Endothelial cell of umbilical vein (primary cell): Measurements from ENCODE around the gene BZW1. TPM values are rescaled to one million over a fixed set of nuclear protein-coding genes. Genes with fewer than 3 reads are reported as not detected.
"Not testable (repeated sequence)": the region's sequence is repeated elsewhere in the genome, so short reads cannot be mapped to it uniquely, and the experiment has no call there.

Experiments used
- BruUV-seq: library from RNA; stranded (reverse); fragments of 400-500 nt; replicated peaks from 2 replicates; lab custom pipeline; 2021; lab: Mats Ljungman, UMichigan
- CTCF ChIA-PET: fragments of 300-600, 350-600 bp; sonication (Branson Sonifier 250); formaldehyde crosslinking; loops from one replicate; lab custom pipeline; 2021; ENCODE audit warnings: antibody characterized with exemption, inconsistent platforms; lab: Charles Lee
- POLR2A ChIA-PET: fragments of 300-600, 350-600 bp; sonication (Branson Sonifier 250); formaldehyde crosslinking; loops from one replicate; lab custom pipeline; 2021; ENCODE audit warnings: antibody characterized with exemption, inconsistent platforms; lab: Charles Lee
- DNase-seq: peaks from one replicate; pipeline ENCODE4 v3.0.0-alpha.2; 2011; ENCODE audit warnings: low read depth, low spot score
- FAIRE-seq: peaks from 2 replicates; lab custom pipeline; 2011; peaks lifted over from hg19 to GRCh38; lab: Jason Lieb, UNC
- H2AFZ ChIP-seq: 2 replicates; pipeline ENCODE4 v1.6.0; 2012; ENCODE audit warnings: low read depth, low read length, control low read depth, inconsistent platforms
- H3K27ac ChIP-seq: 2 replicates; pipeline ENCODE4 v1.5.1; 2011; ENCODE audit warnings: low read depth, mild to moderate bottlenecking, control low read depth, low read length, moderate library complexity; ENCODE audit not compliant: insufficient read depth
- H3K27me3 ChIP-seq, 2 experiments: 2 replicates each; pipeline versions ENCODE4 v1.6.0 to v1.6.1; 2011; ENCODE audit warnings: low read length in 2 of 2, mixed read lengths in 1 of 2; ENCODE audit not compliant: control insufficient read depth in 2 of 2, insufficient read depth in 2 of 2
- H3K36me3 ChIP-seq, 2 experiments: 2 replicates in 1 of 2; 3 replicates in 1 of 2; pipeline ENCODE4 v1.5.1; 2011; ENCODE audit warnings: low read length in 2 of 2, mild to moderate bottlenecking in 1 of 2, moderate library complexity in 1 of 2; ENCODE audit not compliant: control insufficient read depth in 2 of 2, insufficient read depth in 2 of 2; ENCODE audit errors: extremely low read depth in 1 of 2
- H3K4me1 ChIP-seq: 3 replicates; pipeline ENCODE4 v1.5.1; 2011; ENCODE audit warnings: mild to moderate bottlenecking, low read length; ENCODE audit not compliant: control insufficient read depth, insufficient read depth; ENCODE audit errors: extremely low read depth
- H3K4me2 ChIP-seq: 2 replicates; pipeline ENCODE4 v1.6.1; 2011; ENCODE audit warnings: low read length, control low read depth, mixed read lengths; ENCODE audit not compliant: insufficient read depth
- H3K4me3 ChIP-seq, 3 experiments: fragments of 200-600 bp in 1 of 3; sonication (generic), shearing (Covaris generic) in 1 of 3; replicated peaks in 1 of 3; 2 replicates each; pipeline ENCODE4 v1.5.1; 2011 to 2016; ENCODE audit warnings: control low read depth in 3 of 3, low read length in 3 of 3, mild to moderate bottlenecking in 2 of 3, inconsistent platforms in 1 of 3, low read depth in 1 of 3, moderate library complexity in 1 of 3; ENCODE audit not compliant: insufficient read depth in 1 of 3
- H3K79me2 ChIP-seq: 2 replicates; pipeline ENCODE4 v1.6.0; 2012; ENCODE audit warnings: low read length, inconsistent platforms; ENCODE audit not compliant: control insufficient read depth, insufficient read depth
- H3K9ac ChIP-seq: replicated peaks from 2 replicates; pipeline ENCODE3; 2011; ENCODE audit warnings: low read length, control low read depth; ENCODE audit not compliant: insufficient read depth; ENCODE audit errors: extremely low read depth
- H3K9me1 ChIP-seq: replicated peaks from 3 replicates; pipeline ENCODE4 v1.6.0; 2011; ENCODE audit warnings: mild to moderate bottlenecking, low read length; ENCODE audit not compliant: control insufficient read depth, insufficient read depth; ENCODE audit errors: extremely low read depth
- H3K9me3 ChIP-seq: replicated peaks from 2 replicates; pipeline ENCODE4 v1.5.1; 2012; ENCODE audit warnings: low read length, inconsistent platforms; ENCODE audit not compliant: control insufficient read depth, insufficient read depth
- H4K20me1 ChIP-seq: replicated peaks from 2 replicates; pipeline ENCODE3; 2011; ENCODE audit warnings: mild to moderate bottlenecking, low read length; ENCODE audit not compliant: control insufficient read depth, insufficient read depth; ENCODE audit errors: extremely low read depth
- EZH2 ChIP-seq: IDR thresholded peaks from 2 replicates; pipeline ENCODE4 v1.6.1; 2012; ENCODE audit warnings: borderline replicate concordance, low read depth, mild to moderate bottlenecking, moderate library complexity, low read length, inconsistent platforms; ENCODE audit not compliant: severe bottlenecking
- FOS ChIP-seq: IDR thresholded peaks from 2 replicates; pipeline ENCODE4 v1.6.1; 2011; ENCODE audit warnings: mild to moderate bottlenecking, low read length, moderate library complexity, borderline replicate concordance; ENCODE audit not compliant: insufficient read depth
- GATA2 ChIP-seq: IDR thresholded peaks from 2 replicates; pipeline ENCODE4 v1.7.0; 2011; ENCODE audit warnings: low read depth, mild to moderate bottlenecking, moderate library complexity, mixed read lengths, low read length; ENCODE audit not compliant: insufficient read length, insufficient read depth
- JUN ChIP-seq: IDR thresholded peaks from 2 replicates; pipeline ENCODE4 v1.6.1; 2011; ENCODE audit warnings: borderline replicate concordance, low read depth; ENCODE audit not compliant: insufficient read length, insufficient read depth
- MYC ChIP-seq: IDR thresholded peaks from one replicate; pipeline ENCODE4 v1.6.1; 2011; ENCODE audit warnings: mild to moderate bottlenecking, low read depth, low read length
- POLR2A ChIP-seq: IDR thresholded peaks from 2 replicates; pipeline ENCODE4 v1.6.1; 2012; ENCODE audit warnings: low read depth, mild to moderate bottlenecking, control low read depth, low read length
- POLR2AphosphoS5 ChIP-seq: IDR thresholded peaks from 2 replicates; pipeline ENCODE4 v1.6.1; 2012; ENCODE audit warnings: low read depth, mild to moderate bottlenecking, control low read depth, low read length, moderate library complexity; ENCODE audit not compliant: insufficient read depth
- dilution Hi-C: fragments of 300-500 bp; cut with MboI; formaldehyde crosslinking; loops from one replicate; pipeline ENCODE4 v1.15.0; 2019; ENCODE audit warnings: low sequenced_read_pairs; ENCODE audit not compliant: extremely low pct_ligation_motif_present
- intact Hi-C: fragments of 100-400 bp; cut with micrococcal nuclease; formaldehyde crosslinking; loops from one replicate; pipeline ENCODE4 v1.10.0; 2022
- polyA plus RNA-seq, 4 experiments: library from polyadenylated mRNA; depleted of rRNA in 3 of 4; stranded (reverse) in 3 of 4; unstranded in 1 of 4; fragments of >200 nt; gene quantifications; 2 replicates each; pipeline versions ENCODE4 v1.2.1 to v1.2.3, GENCODE V29; 2011 to 2012; ENCODE audit warnings: missing spikeins in 1 of 4
- total RNA-seq: library from RNA; stranded (reverse); gene quantifications from 2 replicates; pipeline ENCODE4 v1.2.3, GENCODE V29; 2021
- TF ChIP-seq, protein P1 (sequence below), 2 donors: IDR thresholded peaks; 1 replicate in 1 of 2; 2 replicates in 1 of 2; pipeline ENCODE4 v1.5.1; 2011; ENCODE audit warnings: low read length in 2 of 2, mild to moderate bottlenecking in 2 of 2, moderate library complexity in 2 of 2, control low read depth in 1 of 2, inconsistent platforms in 1 of 2, low read depth in 1 of 2; ENCODE audit not compliant: insufficient read depth in 1 of 2; ENCODE audit errors: extremely low read depth in 1 of 2
- TF ChIP-seq, protein P2 (sequence below): IDR thresholded peaks from 2 replicates; pipeline ENCODE4 v1.6.1; 2011; ENCODE audit not compliant: insufficient read depth, insufficient read length

Gene BZW1
- total and polyA plus RNA-seq, 2 donors (not counting 3 experiments of a cell fraction or from before 2014, with no cell fraction given): 174 to 353 TPM

DNA sequence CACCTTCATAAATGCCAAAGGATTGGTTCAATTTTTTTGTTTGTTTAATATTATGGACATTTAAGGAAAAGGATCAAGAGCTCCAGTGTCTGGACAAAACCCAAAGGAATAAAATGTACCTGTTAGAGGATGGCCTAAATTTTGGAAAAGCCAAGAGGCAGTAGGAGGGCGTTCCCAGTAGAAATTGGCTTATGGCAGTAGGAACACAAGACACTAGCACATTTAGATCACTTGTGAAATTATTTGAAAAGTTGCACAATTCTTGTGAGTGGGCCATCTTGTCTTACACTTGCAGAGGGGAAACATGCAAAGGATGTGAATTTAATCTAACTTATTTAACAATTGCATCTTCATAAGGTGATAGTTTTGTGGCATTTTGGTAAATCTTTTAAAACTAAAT, 3.2 kb downstream of the BZW1 start:
- H3K4me2 ChIP-seq: no peak overlapping the region

DNA sequence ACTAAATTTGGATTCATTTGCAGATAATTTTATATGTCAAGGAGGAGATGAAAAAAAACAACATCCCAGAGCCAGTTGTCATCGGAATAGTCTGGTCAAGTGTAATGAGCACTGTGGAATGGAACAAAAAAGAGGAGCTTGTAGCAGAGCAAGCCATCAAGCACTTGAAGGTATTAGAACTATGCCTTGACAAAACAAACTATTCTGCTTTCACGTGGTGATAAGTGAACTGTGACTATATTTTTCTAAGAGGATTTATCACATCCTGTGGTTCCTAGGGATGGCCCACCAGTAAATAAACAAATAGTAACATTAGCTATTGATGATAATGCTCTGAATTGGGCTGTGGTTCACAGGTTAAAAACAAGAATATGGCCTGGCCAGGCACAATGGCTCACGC, 7.0 kb downstream of the BZW1 start:
- H3K4me1 ChIP-seq, H3K9ac ChIP-seq, dilution Hi-C loops, H2AFZ ChIP-seq, H3K9me1 ChIP-seq, H3K27me3 ChIP-seq, H3K4me3 ChIP-seq, H3K9me3 ChIP-seq, BruUV-seq, intact Hi-C loops, FAIRE-seq, H3K4me2 ChIP-seq, H3K27ac ChIP-seq, DNase-seq: not testable (repeated sequence)
- CTCF ChIA-PET: interaction anchor here (1.0 to 2.2 kb wide), 6 partner anchors 9 to 115 kb away, joined by 3 to 9 read pairs (median 4); no protein-coding TSS in a partner anchor
- H3K79me2 ChIP-seq: peaks cover 36% of the 10 kb centered on the region
- peaks cover 13% of the 10 kb centered on the region for H4K20me1 ChIP-seq
- peaks cover 37 to 53% of the 10 kb centered on the region in 2 experiments for H3K36me3 ChIP-seq
- POLR2A ChIA-PET: interaction anchor here (0.7 kb wide), 1 partner anchor 13 kb away, joined by 3 read pairs; no protein-coding TSS in a partner anchor

More for the DNA sequence above, 3.2 kb downstream of the BZW1 start:
- dilution Hi-C loops: no loop called here
- intact Hi-C loops: loop anchor here (5.0 kb wide), 1 partner anchor 833 kb away; no protein-coding TSS in a partner anchor
- H3K36me3 ChIP-seq: peaks cover 27 to 46% of the 10 kb centered on the region in 2 experiments
- H3K4me1 ChIP-seq: peaks cover 28% of the 10 kb centered on the region
- peaks cover 13% of the 10 kb centered on the region for H4K20me1 ChIP-seq
- no peak overlapping the region for H2AFZ ChIP-seq
- no peaks in the 10 kb centered on the region for H3K9me3 ChIP-seq
- H3K9ac ChIP-seq: no peak overlapping the region
- no peaks in the 10 kb centered on the region for H3K27me3 ChIP-seq
- CTCF ChIA-PET: interaction anchor here (0.7 to 3.0 kb wide), 3 partner anchors 79 to 99 kb away, joined by 3 to 10 read pairs (median 3); no protein-coding TSS in a partner anchor
- TF ChIP-seq POLR2AphosphoS5: no peak
- TF ChIP-seq, protein P1, sequence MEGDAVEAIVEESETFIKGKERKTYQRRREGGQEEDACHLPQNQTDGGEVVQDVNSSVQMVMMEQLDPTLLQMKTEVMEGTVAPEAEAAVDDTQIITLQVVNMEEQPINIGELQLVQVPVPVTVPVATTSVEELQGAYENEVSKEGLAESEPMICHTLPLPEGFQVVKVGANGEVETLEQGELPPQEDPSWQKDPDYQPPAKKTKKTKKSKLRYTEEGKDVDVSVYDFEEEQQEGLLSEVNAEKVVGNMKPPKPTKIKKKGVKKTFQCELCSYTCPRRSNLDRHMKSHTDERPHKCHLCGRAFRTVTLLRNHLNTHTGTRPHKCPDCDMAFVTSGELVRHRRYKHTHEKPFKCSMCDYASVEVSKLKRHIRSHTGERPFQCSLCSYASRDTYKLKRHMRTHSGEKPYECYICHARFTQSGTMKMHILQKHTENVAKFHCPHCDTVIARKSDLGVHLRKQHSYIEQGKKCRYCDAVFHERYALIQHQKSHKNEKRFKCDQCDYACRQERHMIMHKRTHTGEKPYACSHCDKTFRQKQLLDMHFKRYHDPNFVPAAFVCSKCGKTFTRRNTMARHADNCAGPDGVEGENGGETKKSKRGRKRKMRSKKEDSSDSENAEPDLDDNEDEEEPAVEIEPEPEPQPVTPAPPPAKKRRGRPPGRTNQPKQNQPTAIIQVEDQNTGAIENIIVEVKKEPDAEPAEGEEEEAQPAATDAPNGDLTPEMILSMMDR (IDR thresholded peaks at IDR 0.05; ENCODE audit: extremely low read depth in 1 of 2, insufficient read depth in 1 of 2, low read depth in 1 of 2, low read length in 2 of 2): no peak
- TF ChIP-seq POLR2A: no peak
- TF ChIP-seq EZH2: no peak
- no peak for TF ChIP-seq JUN
- TF ChIP-seq MYC: no peak
- TF ChIP-seq FOS: no peak
- TF ChIP-seq, protein P2, sequence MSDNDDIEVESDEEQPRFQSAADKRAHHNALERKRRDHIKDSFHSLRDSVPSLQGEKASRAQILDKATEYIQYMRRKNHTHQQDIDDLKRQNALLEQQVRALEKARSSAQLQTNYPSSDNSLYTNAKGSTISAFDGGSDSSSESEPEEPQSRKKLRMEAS: no peak
- no peak for TF ChIP-seq GATA2
- BruUV-seq: no TSS peak
- POLR2A ChIA-PET: interaction anchor here (1.7 kb wide), 1 partner anchor 102 kb away, joined by 8 read pairs; no protein-coding TSS in a partner anchor
- H3K4me3 ChIP-seq: no peak overlapping the region
- DNase-seq: no peak
- FAIRE-seq: no peak
- no peaks in the 10 kb centered on the region for H3K9me1 ChIP-seq
- H3K27ac ChIP-seq: no peak overlapping the region
- peaks cover 57% of the 10 kb centered on the region for H3K79me2 ChIP-seq
